RWPE1 (cell line): ENCODE results near the gene ZNF521.

Experiments used
- CTCF ChIA-PET: fragments of 350-600 bp; sonication (Branson Sonifier 250); formaldehyde crosslinking; extraction: SDS; loops from one replicate; lab custom pipeline; 2021; lab: Yijun Ruan, JAX
- POLR2A ChIA-PET: fragments of 400-600 bp; formaldehyde crosslinking; extraction: SDS; loops from one replicate; lab custom pipeline; 2020; ENCODE audit warnings: antibody characterized with exemption; ENCODE audit not compliant: low non-redundant PET; lab: Yijun Ruan, JAX
- DNase-seq: peaks from one replicate; pipeline ENCODE4 v3.0.0; 2012; ENCODE audit warnings: low spot score
- H3K27ac ChIP-seq: fragments of 450-650 bp; 2 replicates; pipeline ENCODE4 v1.5.1; 2017
- TF ChIP-seq, protein P1 (sequence below): fragments of 450-650 bp; conservative IDR thresholded peaks from 2 replicates; pipeline ENCODE4 v1.5.1; 2017; ENCODE audit warnings: low read depth, mild to moderate bottlenecking

Gene ZNF521

DNA sequence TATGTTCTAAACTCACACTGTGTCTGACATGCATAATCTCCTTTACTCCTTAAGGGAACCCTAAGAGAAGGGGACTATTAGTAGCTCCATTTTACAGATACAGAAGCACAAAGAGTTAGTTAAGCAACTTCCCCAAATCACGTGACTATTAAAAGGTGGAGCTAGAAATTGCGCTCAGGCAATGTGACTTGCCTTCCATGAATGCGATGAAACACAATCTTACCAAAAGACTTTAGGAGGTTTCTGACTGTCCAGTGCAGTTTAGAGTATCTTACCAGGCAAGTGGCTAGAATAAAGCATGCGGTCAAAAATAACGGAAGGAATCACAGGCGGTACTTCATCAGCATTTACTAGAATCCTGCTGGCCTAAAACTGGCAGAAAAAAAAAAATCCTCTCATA, 70.4 kb downstream of the ZNF521 start:
- H3K27ac ChIP-seq: no peak overlapping the region
- TF ChIP-seq, protein P1, sequence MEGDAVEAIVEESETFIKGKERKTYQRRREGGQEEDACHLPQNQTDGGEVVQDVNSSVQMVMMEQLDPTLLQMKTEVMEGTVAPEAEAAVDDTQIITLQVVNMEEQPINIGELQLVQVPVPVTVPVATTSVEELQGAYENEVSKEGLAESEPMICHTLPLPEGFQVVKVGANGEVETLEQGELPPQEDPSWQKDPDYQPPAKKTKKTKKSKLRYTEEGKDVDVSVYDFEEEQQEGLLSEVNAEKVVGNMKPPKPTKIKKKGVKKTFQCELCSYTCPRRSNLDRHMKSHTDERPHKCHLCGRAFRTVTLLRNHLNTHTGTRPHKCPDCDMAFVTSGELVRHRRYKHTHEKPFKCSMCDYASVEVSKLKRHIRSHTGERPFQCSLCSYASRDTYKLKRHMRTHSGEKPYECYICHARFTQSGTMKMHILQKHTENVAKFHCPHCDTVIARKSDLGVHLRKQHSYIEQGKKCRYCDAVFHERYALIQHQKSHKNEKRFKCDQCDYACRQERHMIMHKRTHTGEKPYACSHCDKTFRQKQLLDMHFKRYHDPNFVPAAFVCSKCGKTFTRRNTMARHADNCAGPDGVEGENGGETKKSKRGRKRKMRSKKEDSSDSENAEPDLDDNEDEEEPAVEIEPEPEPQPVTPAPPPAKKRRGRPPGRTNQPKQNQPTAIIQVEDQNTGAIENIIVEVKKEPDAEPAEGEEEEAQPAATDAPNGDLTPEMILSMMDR: no peak
- no peak for DNase-seq
- CTCF ChIA-PET: no interaction called here
- POLR2A ChIA-PET: no interaction called here

DNA sequence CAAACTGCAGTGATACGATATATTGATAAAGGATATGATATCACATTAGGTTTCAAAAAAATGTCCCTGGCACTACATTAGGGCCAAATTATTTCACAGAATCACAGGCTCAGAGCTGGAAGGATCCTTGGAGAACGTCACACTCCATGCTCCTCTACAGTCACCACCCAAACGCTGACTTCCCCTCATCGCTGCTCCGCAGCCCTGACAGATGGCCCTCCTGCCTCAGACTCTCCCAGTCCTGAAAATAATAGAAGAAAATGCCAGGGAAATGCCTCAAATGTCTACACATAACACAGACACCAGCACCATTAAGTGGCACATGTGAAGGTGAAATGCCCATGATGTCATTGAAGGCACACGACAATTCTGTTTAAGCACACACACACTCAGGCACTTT, 72.0 kb downstream of the ZNF521 start:
- ChIA-PET CTCF (no interaction called here), POLR2A (no interaction called here)
- H3K27ac ChIP-seq: no peak overlapping the region
- no peak for DNase-seq
- TF ChIP-seq, protein P1: no peak

DNA sequence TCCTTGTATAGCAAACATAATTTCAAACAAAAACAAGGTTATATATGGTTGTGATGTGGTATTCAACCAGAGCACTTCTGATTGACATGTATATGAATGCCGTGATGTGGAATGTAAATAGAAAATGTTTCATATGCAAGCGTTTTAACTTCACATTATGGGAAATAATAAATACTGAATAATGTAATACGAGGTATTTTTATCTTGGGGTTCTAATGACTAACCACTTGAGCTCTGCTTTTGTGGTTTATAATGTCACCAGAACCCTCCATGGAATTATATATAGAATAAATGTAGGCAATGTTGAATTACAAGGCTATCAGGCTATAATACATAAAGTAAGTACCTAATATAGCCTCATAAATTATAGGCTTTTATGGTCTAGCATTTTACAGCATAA, 72.4 kb downstream of the ZNF521 start:
- POLR2A ChIA-PET: no interaction called here
- DNase-seq: no peak
- CTCF ChIA-PET: no interaction called here
- H3K27ac ChIP-seq: no peak overlapping the region
- TF ChIP-seq, protein P1: no peak

DNA sequence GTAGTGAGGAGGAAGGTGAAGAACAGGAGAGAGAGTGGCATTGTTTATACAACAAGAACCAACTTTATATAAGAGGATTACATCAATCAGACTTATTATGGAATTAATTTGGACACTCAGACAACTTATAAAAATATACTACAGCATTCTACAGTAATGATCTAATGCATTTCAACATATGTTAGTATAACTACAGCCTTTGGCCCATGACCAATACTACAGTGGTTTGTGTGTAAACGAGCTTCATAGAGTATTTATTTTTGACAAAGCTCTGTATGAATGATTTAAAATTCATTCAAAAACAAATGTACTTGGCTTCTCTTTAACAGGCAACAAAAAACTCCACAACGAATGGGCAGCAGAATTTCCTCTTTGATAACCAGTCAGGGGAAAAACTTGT, 72.8 kb downstream of the ZNF521 start:
- DNase-seq: no peak
- no peak overlapping the region for H3K27ac ChIP-seq
- TF ChIP-seq, protein P1: no peak
- ChIA-PET CTCF (no interaction called here), POLR2A (no interaction called here)

DNA sequence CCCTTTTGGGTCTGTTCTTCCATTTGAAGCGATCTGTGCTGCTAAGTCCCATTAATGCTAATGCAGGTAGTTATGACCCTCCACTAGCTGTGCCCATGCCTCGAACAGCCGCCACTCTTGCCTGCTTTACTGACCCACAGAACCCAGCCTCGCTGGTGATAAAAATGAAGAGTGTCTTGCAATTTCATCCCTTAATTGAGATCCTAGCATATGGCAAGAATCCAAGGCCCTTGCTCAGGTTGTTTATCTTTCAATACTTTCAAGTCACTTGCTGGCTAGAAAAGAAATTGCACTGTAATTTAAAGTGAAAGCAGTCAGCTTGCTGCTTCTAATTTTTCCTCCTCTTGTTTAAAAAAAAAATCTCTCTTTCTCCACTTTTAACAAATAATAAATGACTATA, 73.6 kb downstream of the ZNF521 start:
- H3K27ac ChIP-seq: no peak overlapping the region
- TF ChIP-seq, protein P1: no peak
- ChIA-PET POLR2A (no interaction called here), CTCF (no interaction called here)
- no peak for DNase-seq

DNA sequence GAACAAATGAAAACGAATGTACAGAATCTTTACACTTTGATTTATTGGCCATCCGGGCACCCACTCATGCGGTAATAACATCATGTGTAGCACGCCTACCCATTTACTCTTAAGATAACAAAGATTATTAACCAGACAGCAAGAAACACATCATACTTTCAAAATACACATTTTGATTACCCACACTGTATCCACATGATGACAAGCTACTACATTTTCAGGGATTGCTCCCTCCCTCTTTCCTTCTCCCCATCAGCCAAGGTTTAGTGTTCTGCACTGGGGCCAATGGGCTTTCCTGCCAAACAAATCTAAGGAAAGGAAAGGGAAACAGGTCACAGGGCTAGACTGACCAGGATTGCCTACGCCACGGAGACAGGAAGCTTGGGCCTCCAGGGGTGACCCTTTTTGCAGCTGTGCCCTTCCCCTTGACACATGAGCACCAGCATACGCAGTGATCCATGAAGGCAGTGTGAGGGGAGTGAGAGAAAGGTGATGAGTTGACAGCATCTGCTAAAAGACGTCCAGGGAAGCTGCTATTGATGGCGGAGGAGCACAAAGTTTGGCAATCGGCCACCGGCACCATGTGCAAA, 76.5 kb downstream of the ZNF521 start:
- ChIA-PET POLR2A (no interaction called here), CTCF (no interaction called here)
- DNase-seq: no peak
- no peak overlapping the region for H3K27ac ChIP-seq
- TF ChIP-seq, protein P1: no peak
